RWPE2 (cell line): Measurements from ENCODE around the gene PTPRR.
"Not testable (repeated sequence)": the region's sequence is repeated elsewhere in the genome, so short reads cannot be mapped to it uniquely, and the experiment has no call there.

Experiments
- ATAC-seq: fragments of 200-7000 bp; cut with Tn5 transposase; 3 replicates; pipeline ENCODE4 v1.9.1; 2021; ENCODE audit warnings: low read depth
- DNase-seq: peaks from one replicate; pipeline ENCODE4 v3.0.0-alpha.2; 2020; ENCODE audit warnings: low spot score
- H3K27ac ChIP-seq: fragments of 450-650 bp; 2 replicates; pipeline ENCODE4 v1.5.1; 2017; ENCODE audit warnings: mild to moderate bottlenecking; ENCODE audit not compliant: poor library complexity, severe bottlenecking
- H3K27me3 ChIP-seq: fragments of 250-450 bp; sonication (Bioruptor Pico); 2 replicates; pipeline ENCODE4 v1.5.1; 2021; ENCODE audit warnings: mild to moderate bottlenecking, moderate library complexity; ENCODE audit not compliant: insufficient read depth, poor library complexity, severe bottlenecking
- H3K36me3 ChIP-seq: fragments of 250-450 bp; sonication (Bioruptor Pico); 2 replicates; pipeline ENCODE4 v1.5.1; 2020; ENCODE audit warnings: low read depth, mild to moderate bottlenecking, moderate library complexity
- H3K4me1 ChIP-seq: fragments of 250-450 bp; sonication (Bioruptor Pico); 2 replicates; pipeline ENCODE4 v1.5.1; 2021; ENCODE audit warnings: mild to moderate bottlenecking, moderate library complexity; ENCODE audit not compliant: insufficient read depth, poor library complexity, severe bottlenecking
- H3K4me3 ChIP-seq: fragments of 250-450 bp; sonication (Bioruptor Pico); 2 replicates; pipeline ENCODE4 v1.5.1; 2021; ENCODE audit warnings: mild to moderate bottlenecking, moderate library complexity; ENCODE audit not compliant: severe bottlenecking
- H3K9me3 ChIP-seq: fragments of 250-450 bp; sonication (Bioruptor Pico); 2 replicates; pipeline ENCODE4 v1.5.1; 2021; ENCODE audit warnings: mild to moderate bottlenecking, moderate library complexity; ENCODE audit not compliant: severe bottlenecking
- TF ChIP-seq, protein P1 (sequence below): fragments of 450-650 bp; IDR thresholded peaks from one replicate; pipeline ENCODE4 v1.5.1; 2017; ENCODE audit warnings: mild to moderate bottlenecking, moderate library complexity; ENCODE audit not compliant: poor library complexity, severe bottlenecking

Gene PTPRR

DNA sequence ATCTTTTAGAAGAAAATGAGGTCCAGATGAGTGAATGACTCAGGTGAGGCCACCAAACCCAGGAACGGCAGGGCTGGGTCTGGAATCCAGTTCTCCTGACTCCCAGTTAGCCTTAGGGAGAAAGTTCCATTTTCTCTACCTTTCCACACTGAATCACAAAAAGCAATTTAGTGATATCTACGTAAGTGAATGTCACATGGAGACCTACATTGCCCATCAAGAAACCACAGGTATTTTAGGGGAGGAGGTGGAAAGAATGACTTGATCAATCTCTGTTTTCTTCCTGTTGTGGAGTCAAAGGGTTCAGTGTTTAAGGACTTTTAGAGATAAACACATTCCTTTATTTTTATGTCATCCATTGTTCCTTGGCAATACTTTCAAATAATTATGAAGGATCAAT lies 176.4 kb downstream of the PTPRR start:
- TF ChIP-seq, protein P1, sequence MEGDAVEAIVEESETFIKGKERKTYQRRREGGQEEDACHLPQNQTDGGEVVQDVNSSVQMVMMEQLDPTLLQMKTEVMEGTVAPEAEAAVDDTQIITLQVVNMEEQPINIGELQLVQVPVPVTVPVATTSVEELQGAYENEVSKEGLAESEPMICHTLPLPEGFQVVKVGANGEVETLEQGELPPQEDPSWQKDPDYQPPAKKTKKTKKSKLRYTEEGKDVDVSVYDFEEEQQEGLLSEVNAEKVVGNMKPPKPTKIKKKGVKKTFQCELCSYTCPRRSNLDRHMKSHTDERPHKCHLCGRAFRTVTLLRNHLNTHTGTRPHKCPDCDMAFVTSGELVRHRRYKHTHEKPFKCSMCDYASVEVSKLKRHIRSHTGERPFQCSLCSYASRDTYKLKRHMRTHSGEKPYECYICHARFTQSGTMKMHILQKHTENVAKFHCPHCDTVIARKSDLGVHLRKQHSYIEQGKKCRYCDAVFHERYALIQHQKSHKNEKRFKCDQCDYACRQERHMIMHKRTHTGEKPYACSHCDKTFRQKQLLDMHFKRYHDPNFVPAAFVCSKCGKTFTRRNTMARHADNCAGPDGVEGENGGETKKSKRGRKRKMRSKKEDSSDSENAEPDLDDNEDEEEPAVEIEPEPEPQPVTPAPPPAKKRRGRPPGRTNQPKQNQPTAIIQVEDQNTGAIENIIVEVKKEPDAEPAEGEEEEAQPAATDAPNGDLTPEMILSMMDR: no peak
- H3K4me1 ChIP-seq: peaks cover 10% of the 10 kb centered on the region
- no peaks in the 10 kb centered on the region for H3K27me3 ChIP-seq
- no peaks in the 10 kb centered on the region for H3K36me3 ChIP-seq
- H3K9me3 ChIP-seq: no peaks in the 10 kb centered on the region
- no peak overlapping the region for H3K4me3 ChIP-seq
- H3K27ac ChIP-seq: peak overlapping the region; percentile 31
- peak; percentile 74 for ATAC-seq
- no peak for DNase-seq

DNA sequence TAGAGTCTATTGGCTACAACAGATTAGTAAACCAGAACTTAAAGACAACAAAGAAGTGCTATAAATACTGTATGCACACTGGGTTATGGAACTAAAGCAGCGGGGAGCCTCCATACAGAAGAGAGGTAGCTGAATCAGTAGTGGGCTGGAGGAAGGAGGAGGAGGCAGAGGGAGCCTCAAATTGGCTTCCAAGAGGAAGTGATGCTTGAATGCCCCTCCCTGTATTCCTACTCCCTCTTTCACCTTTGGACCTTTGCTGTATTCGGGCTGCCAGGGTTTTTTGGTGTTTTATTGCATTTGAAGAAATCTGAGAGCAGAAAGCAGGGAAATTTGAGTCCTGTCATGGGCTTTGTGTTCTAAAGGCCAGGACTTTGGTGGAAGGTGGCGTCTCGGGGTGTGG lies 179.3 kb downstream of the PTPRR start:
- Histone ChIP-seq H3K9me3 (no peaks in the 10 kb centered on the region), H3K27me3 (no peaks in the 10 kb centered on the region), H3K36me3 (no peaks in the 10 kb centered on the region), H3K4me3 (no peak overlapping the region), H3K27ac (no peak overlapping the region), H3K4me1 (peaks cover 10% of the 10 kb centered on the region)
- DNase-seq (no peak), ATAC-seq (no peak)
- TF ChIP-seq, protein P1: no peak

DNA sequence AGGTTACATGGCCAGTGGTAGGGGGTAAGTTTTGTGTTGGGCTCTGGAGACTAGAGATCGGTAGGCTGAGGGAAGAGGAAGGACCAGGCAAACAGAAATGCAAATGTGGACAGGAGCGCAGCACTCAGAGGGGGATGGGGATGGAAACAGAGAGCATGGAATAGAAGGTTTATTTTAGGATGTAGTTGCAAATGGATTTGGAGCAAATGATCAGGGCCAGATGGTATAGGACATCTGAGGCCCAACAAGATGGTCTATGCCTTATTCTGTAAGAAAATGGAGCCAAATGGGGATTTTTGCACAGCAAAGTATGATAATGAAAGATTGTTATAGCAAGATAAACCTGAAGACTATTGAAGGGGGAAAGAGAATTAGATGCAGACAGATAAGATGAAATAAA lies 180.8 kb downstream of the PTPRR start:
- Histone ChIP-seq H3K4me3 (no peak overlapping the region), H3K36me3 (no peaks in the 10 kb centered on the region), H3K27ac (no peak overlapping the region), H3K4me1 (peaks cover 10% of the 10 kb centered on the region), H3K27me3 (no peaks in the 10 kb centered on the region), H3K9me3 (no peaks in the 10 kb centered on the region)
- DNase-seq (no peak), ATAC-seq (no peak)
- TF ChIP-seq, protein P1: no peak

DNA sequence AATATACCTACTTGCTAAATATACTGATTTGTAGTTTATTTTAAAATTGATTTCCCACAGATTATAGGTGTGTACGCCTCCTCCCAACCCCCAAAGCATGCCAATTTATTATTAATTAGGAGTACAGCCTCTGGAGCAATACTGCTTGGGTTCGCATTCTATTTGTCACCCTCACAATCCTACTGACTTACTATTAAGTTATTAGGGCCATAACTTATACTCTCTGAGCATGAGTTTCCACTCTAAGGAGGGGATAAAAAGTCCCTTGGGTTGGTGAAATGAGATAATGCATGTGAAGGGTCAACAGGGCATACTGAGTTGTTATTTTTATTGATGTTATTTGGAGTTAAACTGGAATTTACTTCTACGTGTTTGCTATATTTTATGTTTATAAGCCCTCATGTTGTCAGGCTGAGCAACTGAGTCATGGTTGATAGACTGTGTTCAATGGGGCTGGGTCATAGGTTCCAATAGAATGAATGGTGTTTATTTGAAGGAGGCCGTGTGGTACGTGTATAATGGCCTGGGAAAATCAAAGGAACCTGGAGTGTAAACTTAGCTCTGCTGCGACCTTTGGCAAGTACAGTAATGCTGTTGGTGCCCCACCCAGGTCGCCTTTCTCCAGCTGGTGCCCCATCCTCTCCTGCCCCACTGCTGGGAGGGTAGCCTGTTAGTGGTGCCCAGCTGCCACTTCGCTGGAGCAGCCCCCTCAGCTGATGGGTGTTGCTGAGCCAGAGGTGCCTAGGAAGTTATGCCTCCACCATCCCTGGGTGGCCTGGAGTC lies 184.0 kb downstream of the PTPRR start:
- Histone ChIP-seq H3K36me3 (no peaks in the 10 kb centered on the region), H3K27ac (no peak overlapping the region), H3K27me3 (no peaks in the 10 kb centered on the region), H3K9me3 (no peaks in the 10 kb centered on the region), H3K4me1 (no peaks in the 10 kb centered on the region), H3K4me3 (no peak overlapping the region)
- ATAC-seq (no peak), DNase-seq (no peak)
- TF ChIP-seq, protein P1: no peak

DNA sequence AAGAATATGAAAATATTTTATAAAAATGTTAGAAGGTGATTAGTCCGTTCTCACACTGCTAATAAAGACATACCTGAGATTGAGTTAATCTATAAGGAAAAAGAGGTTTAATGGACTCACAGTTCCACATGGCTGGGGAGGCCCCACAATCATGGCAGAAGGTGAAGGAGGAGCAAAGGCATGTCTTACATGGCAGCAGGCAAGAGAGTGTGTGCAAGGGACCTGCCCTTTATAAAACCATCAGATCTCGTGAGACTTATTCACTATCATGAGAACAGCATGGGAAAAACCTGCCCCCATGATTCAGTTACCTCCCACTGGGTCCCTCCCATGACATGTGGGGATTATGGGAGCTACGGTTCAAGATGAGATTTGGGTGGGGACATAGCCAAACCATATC lies 185.3 kb downstream of the PTPRR start:
- not testable (repeated sequence) for H3K36me3 ChIP-seq, H3K4me3 ChIP-seq, H3K9me3 ChIP-seq, ATAC-seq, DNase-seq, H3K27me3 ChIP-seq, H3K27ac ChIP-seq, H3K4me1 ChIP-seq
